ENCODE data around the gene CNTNAP2.

CNTNAP2 gene

DNA sequence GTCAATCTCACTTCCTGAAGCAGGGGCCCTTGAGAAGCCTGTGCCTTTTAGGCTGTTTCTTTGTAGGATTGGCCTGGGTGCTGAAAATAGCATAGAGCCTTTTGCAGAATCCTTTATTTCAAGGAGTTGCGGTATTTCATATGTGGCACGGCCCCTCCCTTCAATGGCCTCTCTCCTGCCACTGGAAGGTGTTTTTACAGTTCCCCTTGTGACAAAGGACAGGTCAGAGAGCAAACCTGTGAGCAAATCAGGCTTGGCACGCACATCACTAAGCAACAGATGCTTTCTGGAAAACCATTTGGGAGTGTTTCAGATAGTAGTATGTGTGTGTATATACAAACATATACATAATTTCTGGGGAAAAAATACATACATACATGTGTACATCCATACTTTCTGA, 2085.4 kb downstream of the CNTNAP2 start:
- H3K27me3 ChIP-seq (ENCODE audit: low read length): no peaks in the 10 kb centered on the region; the same call in 1 of the 2 replicates
- no peak overlapping the region for H2AFZ ChIP-seq (ENCODE audit: low read depth, low read length, severe bottlenecking)
- H3K36me3 ChIP-seq (ENCODE audit: low read length): no peaks in the 10 kb centered on the region
- H3K79me2 ChIP-seq (ENCODE audit: insufficient read depth, low read length): no peaks in the 10 kb centered on the region
- H3K4me3 ChIP-seq (ENCODE audit: insufficient read depth, low read length, poor library complexity, severe bottlenecking): no peak overlapping the region
- no peak overlapping the region for H3K9ac ChIP-seq (ENCODE audit: low read length)
- no peaks in the 10 kb centered on the region for H4K20me1 ChIP-seq (ENCODE audit: low read depth, low read length)
- TF ChIP-seq, protein P1, sequence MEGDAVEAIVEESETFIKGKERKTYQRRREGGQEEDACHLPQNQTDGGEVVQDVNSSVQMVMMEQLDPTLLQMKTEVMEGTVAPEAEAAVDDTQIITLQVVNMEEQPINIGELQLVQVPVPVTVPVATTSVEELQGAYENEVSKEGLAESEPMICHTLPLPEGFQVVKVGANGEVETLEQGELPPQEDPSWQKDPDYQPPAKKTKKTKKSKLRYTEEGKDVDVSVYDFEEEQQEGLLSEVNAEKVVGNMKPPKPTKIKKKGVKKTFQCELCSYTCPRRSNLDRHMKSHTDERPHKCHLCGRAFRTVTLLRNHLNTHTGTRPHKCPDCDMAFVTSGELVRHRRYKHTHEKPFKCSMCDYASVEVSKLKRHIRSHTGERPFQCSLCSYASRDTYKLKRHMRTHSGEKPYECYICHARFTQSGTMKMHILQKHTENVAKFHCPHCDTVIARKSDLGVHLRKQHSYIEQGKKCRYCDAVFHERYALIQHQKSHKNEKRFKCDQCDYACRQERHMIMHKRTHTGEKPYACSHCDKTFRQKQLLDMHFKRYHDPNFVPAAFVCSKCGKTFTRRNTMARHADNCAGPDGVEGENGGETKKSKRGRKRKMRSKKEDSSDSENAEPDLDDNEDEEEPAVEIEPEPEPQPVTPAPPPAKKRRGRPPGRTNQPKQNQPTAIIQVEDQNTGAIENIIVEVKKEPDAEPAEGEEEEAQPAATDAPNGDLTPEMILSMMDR (IDR thresholded peaks at IDR 0.05; ENCODE audit: insufficient read depth, low read length, poor library complexity, severe bottlenecking): no peak
- no peak for TF ChIP-seq EZH2phosphoT487 (conservative IDR thresholded peaks at IDR 0.05; ENCODE audit: low read length)
- 0 out of 2 replicates have a peak, but pooled peaks cover 5% of the 10 kb centered on the region for H3K9me2 ChIP-seq (replicated peaks; ENCODE audit: insufficient read depth, low read length)
- no peaks in the 10 kb centered on the region for H3F3A ChIP-seq (ENCODE audit: insufficient read depth)
- H3K4me2 ChIP-seq (ENCODE audit: low read depth, low read length, poor library complexity, severe bottlenecking): no peak overlapping the region
- H3K27ac ChIP-seq (ENCODE audit: low read depth, low read length): no peak overlapping the region
- no peaks in the 10 kb centered on the region for H3K9me3 ChIP-seq (ENCODE audit: insufficient read depth, low read length)

DNA sequence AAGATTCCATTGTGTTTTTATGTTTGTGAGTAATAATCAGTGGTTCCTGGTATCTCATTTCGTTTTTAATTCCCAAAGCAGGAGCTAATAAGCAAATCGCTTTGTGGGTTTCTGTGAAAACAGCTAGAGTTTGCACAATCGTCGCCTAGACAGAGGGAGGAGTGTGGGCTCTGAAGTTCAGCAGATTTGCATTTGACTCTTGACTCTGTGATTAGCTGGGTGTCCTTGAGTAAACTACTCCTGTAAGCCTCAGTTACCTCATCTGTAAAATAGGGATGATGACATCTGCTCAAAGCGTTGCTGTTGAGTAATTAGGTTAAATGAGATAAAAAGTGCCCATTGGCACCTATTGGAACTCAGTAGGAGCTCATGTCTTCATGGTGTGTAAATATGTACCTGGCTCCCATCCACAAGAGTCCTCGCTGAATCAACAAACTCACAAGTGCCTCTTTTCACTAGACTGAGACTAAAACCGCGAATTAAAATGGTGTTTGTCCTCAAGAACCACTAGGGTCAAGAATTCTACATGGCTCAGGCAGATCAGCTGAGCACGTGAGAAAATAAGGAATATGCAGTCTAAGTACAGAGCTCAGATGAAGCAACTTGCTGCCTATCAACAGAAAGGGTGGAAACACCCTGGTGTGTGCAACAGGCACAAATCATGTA, 2088.2 kb downstream of the CNTNAP2 start:
- Histone ChIP-seq H3K79me2 (ENCODE audit: insufficient read depth, low read length) (no peaks in the 10 kb centered on the region), H3K9ac (ENCODE audit: low read length) (no peak overlapping the region), H3K4me2 (ENCODE audit: low read depth, low read length, poor library complexity, severe bottlenecking) (no peak overlapping the region), H2AFZ (ENCODE audit: low read depth, low read length, severe bottlenecking) (no peak overlapping the region), H3K9me3 (ENCODE audit: insufficient read depth, low read length) (no peaks in the 10 kb centered on the region), H3K9me2 (replicated peaks; ENCODE audit: insufficient read depth, low read length) (0 out of 2 replicates have a peak, but pooled peaks cover 5% of the 10 kb centered on the region), H4K20me1 (ENCODE audit: low read depth, low read length) (no peaks in the 10 kb centered on the region), H3F3A (ENCODE audit: insufficient read depth) (no peaks in the 10 kb centered on the region), H3K4me3 (ENCODE audit: insufficient read depth, low read length, poor library complexity, severe bottlenecking) (no peak overlapping the region), H3K27me3 (ENCODE audit: low read length) (no peaks in the 10 kb centered on the region), H3K27ac (ENCODE audit: low read depth, low read length) (no peak overlapping the region), H3K36me3 (ENCODE audit: low read length) (no peaks in the 10 kb centered on the region)
- no peak for TF ChIP-seq EZH2phosphoT487 (conservative IDR thresholded peaks at IDR 0.05; ENCODE audit: low read length)
- TF ChIP-seq, protein P1 (IDR thresholded peaks at IDR 0.05; ENCODE audit: insufficient read depth, low read length, poor library complexity, severe bottlenecking): no peak

DNA sequence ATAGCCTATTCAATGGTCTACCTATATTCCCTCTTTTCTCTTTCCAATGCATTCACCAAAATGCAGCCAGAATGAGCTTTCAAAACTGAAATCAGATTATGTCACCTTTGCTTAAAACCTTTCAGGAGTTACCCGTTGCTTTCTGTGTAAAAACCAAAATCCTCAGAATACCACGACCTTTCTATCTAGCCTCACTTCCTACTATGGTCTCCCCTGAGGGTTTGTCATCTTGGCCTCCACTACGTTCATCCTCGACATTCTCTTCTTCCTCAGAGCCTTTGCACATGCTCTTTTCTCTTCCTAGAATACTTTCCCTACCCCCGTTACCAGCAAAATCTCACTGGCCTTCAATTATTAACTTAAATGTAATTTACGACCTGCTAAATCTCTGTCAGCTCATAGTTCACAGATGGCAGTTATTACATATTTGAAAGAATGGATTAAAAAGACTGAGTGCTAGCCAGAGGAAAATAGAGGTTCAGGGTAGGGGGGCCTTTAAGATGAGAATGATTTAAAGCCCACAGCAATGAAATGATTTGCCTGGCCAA, 2093.1 kb downstream of the CNTNAP2 start:
- Histone ChIP-seq H3K79me2 (ENCODE audit: insufficient read depth, low read length) (no peaks in the 10 kb centered on the region), H3K9ac (ENCODE audit: low read length) (no peak overlapping the region), H3K27me3 (ENCODE audit: low read length) (no peaks in the 10 kb centered on the region), H3K4me2 (ENCODE audit: low read depth, low read length, poor library complexity, severe bottlenecking) (no peak overlapping the region), H4K20me1 (ENCODE audit: low read depth, low read length) (no peaks in the 10 kb centered on the region), H3F3A (ENCODE audit: insufficient read depth) (no peaks in the 10 kb centered on the region), H3K9me3 (ENCODE audit: insufficient read depth, low read length) (no peaks in the 10 kb centered on the region), H3K36me3 (ENCODE audit: low read length) (no peaks in the 10 kb centered on the region), H3K9me2 (replicated peaks; ENCODE audit: insufficient read depth, low read length) (0 out of 2 replicates have a peak, but pooled peaks cover 5% of the 10 kb centered on the region), H3K4me3 (ENCODE audit: insufficient read depth, low read length, poor library complexity, severe bottlenecking) (no peak overlapping the region), H3K27ac (ENCODE audit: low read depth, low read length) (no peak overlapping the region), H2AFZ (ENCODE audit: low read depth, low read length, severe bottlenecking) (no peak overlapping the region)
- TF ChIP-seq EZH2phosphoT487 (conservative IDR thresholded peaks at IDR 0.05; ENCODE audit: low read length): no peak
- TF ChIP-seq, protein P1 (IDR thresholded peaks at IDR 0.05; ENCODE audit: insufficient read depth, low read length, poor library complexity, severe bottlenecking): no peak
